Measurements from ENCODE around the gene SLC12A3.

- TF ChIP-seq POLR2A (IDR thresholded peaks at IDR 0.05) (no peak), CTCF (IDR thresholded peaks at IDR 0.05) (no peak)
These were observed 21.0 kb upstream of the SLC12A3 start for GRCh38 chr16:56844056-56844455.

All from breast epithelium (tissue), 3 donors.